ENCODE data around the gene SAA4. TPM values are rescaled to one million over a fixed set of nuclear protein-coding genes. Genes with fewer than 3 reads are reported as not detected.
"Not testable (repeated sequence)": the region's sequence is repeated elsewhere in the genome, so short reads cannot be mapped to it uniquely, and the experiment has no call there.

Gene SAA4
- total and polyA plus RNA-seq, 9 of the 15 experiments (the other 6 are each of a cell fraction or from before 2014, with no cell fraction given) = not detected

DNA sequence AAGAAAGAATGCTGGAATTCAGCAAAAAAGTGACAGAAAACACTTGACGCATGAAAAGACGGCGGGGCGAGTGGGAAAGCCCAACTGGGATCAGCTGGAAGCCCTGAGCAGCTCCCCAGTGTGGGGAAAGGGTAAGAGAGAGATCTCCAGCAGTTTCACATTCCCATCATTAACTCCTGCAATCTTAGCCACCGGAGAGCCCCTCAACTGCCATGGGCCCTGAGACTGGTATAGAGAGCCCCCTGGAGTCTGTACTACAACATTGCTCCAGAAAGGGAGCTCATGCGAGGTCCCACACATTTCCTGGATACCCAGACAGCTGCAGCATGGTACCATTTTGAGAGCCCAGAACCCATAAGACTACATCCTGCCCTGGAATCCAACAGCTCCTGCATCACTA is 32.9 kb downstream of the SAA4 start (continued):
- no peak for TF ChIP-seq POU5F1 (IDR thresholded peaks at IDR 0.05; ENCODE audit: borderline replicate concordance, low read depth, low read length, partially characterized antibody)
- TF ChIP-seq NRF1 (conservative IDR thresholded peaks at IDR 0.05 in 1 of 2, IDR thresholded peaks at IDR 0.05 in 1 of 2) = no peak
- TF ChIP-seq, protein P1, sequence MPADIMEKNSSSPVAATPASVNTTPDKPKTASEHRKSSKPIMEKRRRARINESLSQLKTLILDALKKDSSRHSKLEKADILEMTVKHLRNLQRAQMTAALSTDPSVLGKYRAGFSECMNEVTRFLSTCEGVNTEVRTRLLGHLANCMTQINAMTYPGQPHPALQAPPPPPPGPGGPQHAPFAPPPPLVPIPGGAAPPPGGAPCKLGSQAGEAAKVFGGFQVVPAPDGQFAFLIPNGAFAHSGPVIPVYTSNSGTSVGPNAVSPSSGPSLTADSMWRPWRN (IDR thresholded peaks at IDR 0.05; ENCODE audit: low read depth) = no peak
- no peak for TF ChIP-seq FOXJ3 (CRISPR knock-in tag; IDR thresholded peaks at IDR 0.05)
- TF ChIP-seq EZH2 (IDR thresholded peaks at IDR 0.05; ENCODE audit: borderline replicate concordance, low read depth, low read length) = no peak
- TF ChIP-seq MAFK (IDR thresholded peaks at IDR 0.05; ENCODE audit: low read length) = no peak
- TF ChIP-seq ZNF174 (CRISPR knock-in tag; IDR thresholded peaks at IDR 0.05) = no peak
- no peak for TF ChIP-seq TARDBP (IDR thresholded peaks at IDR 0.05)

DNA sequence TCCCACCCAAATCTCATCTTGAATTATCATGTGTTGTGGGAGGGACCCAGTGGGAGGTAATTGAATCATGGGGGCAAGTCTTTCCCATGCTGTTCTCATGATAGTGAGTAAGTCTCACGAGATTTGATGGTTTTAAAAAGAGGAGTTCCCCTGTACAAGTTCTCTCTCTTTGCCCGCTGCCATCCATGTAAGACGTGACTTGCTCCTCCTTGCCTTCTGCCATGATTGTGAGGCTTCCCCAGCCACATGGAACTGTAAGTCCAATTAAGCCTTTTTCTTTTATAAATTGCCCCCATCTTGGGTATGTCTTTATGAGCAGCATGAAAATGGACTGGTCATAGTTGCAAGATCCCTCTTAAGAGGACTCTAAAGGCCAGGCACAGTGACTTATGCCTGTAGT is 38.9 kb downstream of the SAA4 start:
- TF ChIP-seq ZNF431 (CRISPR knock-in tag; IDR thresholded peaks at IDR 0.05) = peak; percentile 92
- ATAC-seq; H3K4me1 ChIP-seq (replicated peaks in 1 of 2; ENCODE audit: control insufficient read depth in 2 of 2, insufficient read depth in 2 of 2, low read length in 2 of 2); POLR2A ChIA-PET; H3K27me3 ChIP-seq (ENCODE audit: control insufficient read depth in 2 of 2, insufficient read depth in 2 of 2, low read length in 2 of 2); H4K20me1 ChIP-seq (replicated peaks; ENCODE audit: control insufficient read depth, insufficient read depth, low read length); H3K9me3 ChIP-seq (replicated peaks; ENCODE audit: control insufficient read depth, insufficient read depth, low read depth, low read length); H3K36me3 ChIP-seq (ENCODE audit: control insufficient read depth, insufficient read depth, low read length); H3K4me3 ChIP-seq; H3K4me2 ChIP-seq (ENCODE audit: insufficient read depth, low read length); DNase-seq (ENCODE audit: extremely low read depth in 1 of 4, low spot score in 3 of 4); H3K79me2 ChIP-seq (ENCODE audit: control insufficient read depth, insufficient read depth, low read length); H3K27ac ChIP-seq (ENCODE audit: extremely low read depth, low read depth, low read length); intact Hi-C loops (cut with micrococcal nuclease); FAIRE-seq; H3K9ac ChIP-seq (ENCODE audit: insufficient read depth in 1 of 2, low read depth in 2 of 2, low read length in 2 of 2); H3K9me1 ChIP-seq (ENCODE audit: control insufficient read depth, insufficient read depth, low read length); BruUV-seq (replicated peaks); H2AFZ ChIP-seq (ENCODE audit: low read depth, low read length); in situ Hi-C loops (cut with MboI); CTCF ChIA-PET (ENCODE audit: low intra/inter-chr PET ratio): not testable (repeated sequence)
- 11% methylated on average over 1 of the region's 3 CpGs for WGBS (ENCODE audit: insufficient coverage, low coverage, missing lambda C conversion rate)

Measured in K562 (cell line).